Fibroblast of lung (primary cell): Measurements from ENCODE around the gene PLCL1. TPM values are rescaled to one million over a fixed set of nuclear protein-coding genes. Genes with fewer than 3 reads are reported as not detected.

Source experiments
- DNase-seq, 2 donors: peaks; one replicate each; pipeline versions ENCODE4 v3.0.0 to v3.0.0-alpha.2; 2010; ENCODE audit warnings: low read depth in 2 of 2
- H2AFZ ChIP-seq: 2 replicates; pipeline ENCODE4 v1.5.1; 2012; ENCODE audit warnings: low read length, control low read depth, inconsistent platforms
- H3K27ac ChIP-seq: 2 replicates; pipeline ENCODE4 v1.5.1; 2011; ENCODE audit warnings: low read length, control low read depth; ENCODE audit not compliant: insufficient read depth
- H3K27me3 ChIP-seq: 2 replicates; pipeline ENCODE4 v1.5.1; 2011; ENCODE audit warnings: mild to moderate bottlenecking, low read length; ENCODE audit not compliant: control insufficient read depth, insufficient read depth
- H3K36me3 ChIP-seq: 2 replicates; pipeline ENCODE4 v1.5.1; 2011; ENCODE audit warnings: low read length; ENCODE audit not compliant: control insufficient read depth, insufficient read depth
- H3K4me1 ChIP-seq: 2 replicates; pipeline ENCODE4 v1.5.1; 2011; ENCODE audit warnings: low read length; ENCODE audit not compliant: control insufficient read depth, insufficient read depth; ENCODE audit errors: extremely low read depth
- H3K4me2 ChIP-seq: 2 replicates; pipeline ENCODE4 v1.5.1; 2011; ENCODE audit warnings: low read length, control low read depth; ENCODE audit not compliant: insufficient read depth; ENCODE audit errors: extremely low read depth
- H3K4me3 ChIP-seq, 4 experiments: fragments of 200-600 bp in 1 of 4; sonication (generic) in 1 of 4; replicated peaks in 1 of 4; 2 replicates each; pipeline ENCODE4 v1.5.1; 2011 to 2016; ENCODE audit warnings: low read length in 4 of 4, low read depth in 3 of 4, mild to moderate bottlenecking in 3 of 4, control low read depth in 2 of 4, inconsistent platforms in 1 of 4, mixed read lengths in 1 of 4; ENCODE audit not compliant: insufficient read depth in 1 of 4; ENCODE audit errors: control extremely low read depth in 1 of 4
- H3K79me2 ChIP-seq: 2 replicates; pipeline ENCODE4 v1.5.1; 2012; ENCODE audit warnings: mild to moderate bottlenecking, low read length, inconsistent platforms; ENCODE audit not compliant: control insufficient read depth, insufficient read depth
- H3K9ac ChIP-seq: 2 replicates; pipeline ENCODE4 v1.5.1; 2011; ENCODE audit warnings: mild to moderate bottlenecking, low read length, control low read depth; ENCODE audit not compliant: insufficient read depth
- H3K9me3 ChIP-seq: 2 replicates; pipeline ENCODE4 v1.5.1; 2012; ENCODE audit warnings: low read depth, low read length; ENCODE audit not compliant: control insufficient read depth, insufficient read depth
- H4K20me1 ChIP-seq: 2 replicates; pipeline ENCODE4 v1.5.1; 2011; ENCODE audit warnings: low read length; ENCODE audit not compliant: control insufficient read depth, insufficient read depth; ENCODE audit errors: extremely low read depth
- CTCF ChIP-seq, 2 donors: IDR thresholded peaks in 1 of 2; conservative IDR thresholded peaks in 1 of 2; 1 replicate in 1 of 2; 2 replicates in 1 of 2; pipeline ENCODE4 v1.5.1; 2011 to 2012; ENCODE audit warnings: low read length in 2 of 2, control low read depth in 1 of 2, inconsistent platforms in 1 of 2, low read depth in 1 of 2, mild to moderate bottlenecking in 1 of 2
- EZH2 ChIP-seq: IDR thresholded peaks from 2 replicates; pipeline ENCODE4 v1.5.1; 2012; ENCODE audit warnings: low read length, control low read depth, mild to moderate bottlenecking; ENCODE audit errors: missing control alignments
- polyA minus RNA-seq: library from RNA; depleted of rRNA, polyadenylated mRNA; stranded (reverse); fragments of >200 nt; gene quantifications from 2 replicates; pipeline ENCODE4 v1.2.3, GENCODE V29; 2011; ENCODE audit warnings: low replicate concordance
- polyA plus RNA-seq, 2 donors: library from polyadenylated mRNA; depleted of rRNA in 1 of 2; stranded (reverse) in 1 of 2; unstranded in 1 of 2; fragments of >200 nt; gene quantifications; 2 replicates each; pipeline ENCODE4 v1.2.1, GENCODE V29; 2011 to 2012; ENCODE audit warnings: missing spikeins in 1 of 2
- total RNA-seq: library from RNA; depleted of rRNA; stranded (reverse); fragments of >200 nt; gene quantifications from 2 replicates; pipeline ENCODE4 v1.2.1, GENCODE V29; 2014

PLCL1 gene
- 0.83 and 1.3 TPM in 2 replicates for total RNA-seq
- 0.48 and 0.78 TPM in 2 replicates for polyA plus RNA-seq
- polyA plus RNA-seq (2012): 0.37 and 0.71 TPM in 2 replicates
- polyA minus RNA-seq: not detected in 2 replicates

- H3K9ac ChIP-seq: peak within 1 kb of the TSS; percentile 28
- peak; percentile 91 to 92 for DNase-seq
- H3K4me2 ChIP-seq: peak within 1 kb of the TSS; percentile 88
- TF ChIP-seq EZH2 (no peak), CTCF (conservative IDR thresholded peaks at IDR 0.05 in 1 of 2, IDR thresholded peaks at IDR 0.05 in 1 of 2; ENCODE audit: low read depth in 1 of 2, low read length in 2 of 2) (no peak)
- H3K36me3 ChIP-seq: no peaks in the 10 kb centered on the region
- H3K27me3 ChIP-seq: no peaks in the 10 kb centered on the region
- H3K79me2 ChIP-seq: no peaks in the 10 kb centered on the region
- H3K4me1 ChIP-seq: no peaks in the 10 kb centered on the region
- peak within 1 kb of the TSS; percentile 58 to 76 (median 68) for H3K4me3 ChIP-seq
- H2AFZ ChIP-seq: peak within 1 kb of the TSS; percentile 73
- H4K20me1 ChIP-seq: no peaks in the 10 kb centered on the region
- H3K27ac ChIP-seq: no peak within 1 kb of the TSS
- no peaks in the 10 kb centered on the region for H3K9me3 ChIP-seq
These were observed at the start of gene PLCL1 for GRCh38 chr2:197804049-197804757. PLCL1 (plus strand) TSS chr2:197804593.

GRCh38 chr2:197759013-197759412 is 45.4 kb upstream of the PLCL1 start:
- H3K9ac ChIP-seq: no peak overlapping the region
- no peak overlapping the region for H3K4me3 ChIP-seq
- H3K4me2 ChIP-seq: no peak overlapping the region
- no peak overlapping the region for H2AFZ ChIP-seq
- H3K79me2 ChIP-seq: no peaks in the 10 kb centered on the region
- no peaks in the 10 kb centered on the region for H3K9me3 ChIP-seq
- no peaks in the 10 kb centered on the region for H4K20me1 ChIP-seq
- no peaks in the 10 kb centered on the region for H3K4me1 ChIP-seq
- TF ChIP-seq CTCF (conservative IDR thresholded peaks at IDR 0.05 in 1 of 2, IDR thresholded peaks at IDR 0.05 in 1 of 2; ENCODE audit: low read depth in 1 of 2, low read length in 2 of 2): no peak
- no peak for TF ChIP-seq EZH2
- H3K27me3 ChIP-seq: no peaks in the 10 kb centered on the region
- no peak for DNase-seq
- H3K36me3 ChIP-seq: no peaks in the 10 kb centered on the region
- no peak overlapping the region for H3K27ac ChIP-seq

- Histone ChIP-seq H3K9me3 (no peaks in the 10 kb centered on the region), H3K4me2 (no peak overlapping the region), H3K4me3 (no peak overlapping the region), H3K9ac (no peak overlapping the region), H3K79me2 (no peaks in the 10 kb centered on the region), H3K27ac (no peak overlapping the region), H3K4me1 (no peaks in the 10 kb centered on the region), H3K27me3 (no peaks in the 10 kb centered on the region), H2AFZ (no peak overlapping the region), H4K20me1 (no peaks in the 10 kb centered on the region), H3K36me3 (no peaks in the 10 kb centered on the region)
- DNase-seq: no peak
- TF ChIP-seq EZH2: no peak
- TF ChIP-seq CTCF (conservative IDR thresholded peaks at IDR 0.05 in 1 of 2, IDR thresholded peaks at IDR 0.05 in 1 of 2; ENCODE audit: low read depth in 1 of 2, low read length in 2 of 2): no peak
These were observed 44.6 kb upstream of the PLCL1 start for GRCh38 chr2:197759625-197760292.
